Measurements from ENCODE around the gene SYDE1. TPM values are rescaled to one million over a fixed set of nuclear protein-coding genes. Genes with fewer than 3 reads are reported as not detected.

SYDE1 gene
- total RNA-seq, 1 experiment from 2014 or later, result 17.5 TPM

DNA sequence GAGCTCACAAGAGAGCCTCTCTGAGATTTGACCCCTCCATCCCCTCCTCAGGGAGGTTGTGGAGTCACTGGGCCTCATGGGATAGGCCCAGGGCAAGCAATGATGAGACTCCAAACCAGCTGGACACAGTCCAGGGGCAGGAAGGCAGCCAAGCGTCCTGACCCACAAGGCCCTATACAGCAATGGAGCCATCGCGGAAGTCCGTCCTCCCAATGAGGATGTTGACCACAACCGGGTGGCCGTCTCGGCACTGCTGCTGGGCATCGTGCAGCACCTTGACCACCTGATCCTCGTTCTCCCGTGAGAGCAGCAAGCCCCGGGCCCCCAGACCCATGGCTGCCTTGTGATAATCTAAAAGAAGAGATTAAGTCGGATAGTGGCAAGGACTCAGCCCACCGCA, 7.9 kb downstream of the SYDE1 start:
- peak; percentile 36 for DNase-seq
- Histone ChIP-seq H3K36me3 (replicated peaks; ENCODE audit: control insufficient read depth, insufficient read depth, low read length) (peaks cover 47% of the 10 kb centered on the region), H3K27me3 (ENCODE audit: control insufficient read depth, insufficient read depth, low read length) (no peaks in the 10 kb centered on the region), H3K4me3 (ENCODE audit: insufficient read depth, low read depth, low read length) (no peak overlapping the region)

DNA sequence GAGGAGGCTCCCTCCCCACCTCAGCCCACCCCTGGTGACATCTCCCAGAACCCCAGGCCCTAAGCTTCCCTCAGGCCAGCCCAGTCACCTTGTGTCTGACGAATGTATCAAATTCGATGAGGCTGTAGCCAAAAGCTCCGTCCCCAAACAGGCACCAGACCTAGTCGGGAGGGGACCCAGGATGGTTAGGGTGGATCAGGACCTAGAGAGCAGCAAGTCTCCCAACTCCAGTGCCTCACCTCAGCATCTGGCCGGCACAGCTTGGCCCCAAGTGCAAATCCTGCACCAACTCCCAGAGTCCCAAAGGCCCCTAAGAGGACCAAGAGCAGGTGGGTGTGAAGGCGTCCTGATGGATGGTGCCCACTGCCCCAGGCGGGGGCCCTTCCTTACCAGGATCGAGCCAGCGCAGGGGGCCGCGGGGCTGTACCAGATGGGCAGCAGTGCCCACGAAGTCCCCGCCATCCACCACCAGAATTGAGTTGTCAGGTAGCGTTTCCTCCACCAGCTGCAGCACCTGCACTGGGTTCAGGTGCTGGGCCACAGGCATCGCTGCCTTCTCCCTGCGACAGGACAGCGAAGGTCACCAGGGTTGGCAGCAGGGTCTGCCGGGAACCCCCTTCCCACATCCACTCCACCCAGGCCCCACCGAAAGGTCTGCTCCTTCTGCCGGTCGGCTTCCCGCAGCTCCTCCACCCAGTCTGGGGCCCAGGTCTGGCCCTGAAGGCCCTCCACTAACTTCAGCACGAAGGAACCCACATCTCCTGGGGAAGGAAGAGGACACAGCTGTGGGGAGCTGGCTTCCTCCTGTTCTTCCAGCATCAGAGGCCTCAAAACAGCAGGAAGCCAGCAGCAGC, 8.8 kb downstream of the SYDE1 start:
- peak; percentile 37 for DNase-seq
- Histone ChIP-seq H3K27me3 (ENCODE audit: control insufficient read depth, insufficient read depth, low read length) (no peaks in the 10 kb centered on the region), H3K36me3 (replicated peaks; ENCODE audit: control insufficient read depth, insufficient read depth, low read length) (peaks cover 49% of the 10 kb centered on the region), H3K4me3 (ENCODE audit: insufficient read depth, low read depth, low read length) (no peak overlapping the region)

GRCh38 chr19:15116856-15117255, 9.7 kb downstream of the SYDE1 start:
- Histone ChIP-seq H3K27me3 (ENCODE audit: control insufficient read depth, insufficient read depth, low read length) (no peaks in the 10 kb centered on the region), H3K36me3 (replicated peaks; ENCODE audit: control insufficient read depth, insufficient read depth, low read length) (peaks cover 43% of the 10 kb centered on the region), H3K4me3 (ENCODE audit: insufficient read depth, low read depth, low read length) (no peak overlapping the region)
- DNase-seq, result no peak

- peaks cover 39% of the 10 kb centered on the region for H3K36me3 ChIP-seq (replicated peaks; ENCODE audit: control insufficient read depth, insufficient read depth, low read length)
- H3K27me3 ChIP-seq (ENCODE audit: control insufficient read depth, insufficient read depth, low read length), result no peaks in the 10 kb centered on the region
Observed at GRCh38 chr19:15118248-15118647, 11.0 kb downstream of the SYDE1 start.

GRCh38 chr19:15118789-15119494, 11.7 kb downstream of the SYDE1 start:
- Histone ChIP-seq H3K27me3 (ENCODE audit: control insufficient read depth, insufficient read depth, low read length) (no peaks in the 10 kb centered on the region), H3K36me3 (replicated peaks; ENCODE audit: control insufficient read depth, insufficient read depth, low read length) (peaks cover 39% of the 10 kb centered on the region), H3K4me3 (ENCODE audit: insufficient read depth, low read depth, low read length) (no peak overlapping the region)
- peak; percentile 28 for DNase-seq

More at GRCh38 chr19:15118248-15118647, 11.0 kb downstream of the SYDE1 start:
- no peak overlapping the region for H3K4me3 ChIP-seq (ENCODE audit: insufficient read depth, low read depth, low read length)
- DNase-seq, result no peak

DNA sequence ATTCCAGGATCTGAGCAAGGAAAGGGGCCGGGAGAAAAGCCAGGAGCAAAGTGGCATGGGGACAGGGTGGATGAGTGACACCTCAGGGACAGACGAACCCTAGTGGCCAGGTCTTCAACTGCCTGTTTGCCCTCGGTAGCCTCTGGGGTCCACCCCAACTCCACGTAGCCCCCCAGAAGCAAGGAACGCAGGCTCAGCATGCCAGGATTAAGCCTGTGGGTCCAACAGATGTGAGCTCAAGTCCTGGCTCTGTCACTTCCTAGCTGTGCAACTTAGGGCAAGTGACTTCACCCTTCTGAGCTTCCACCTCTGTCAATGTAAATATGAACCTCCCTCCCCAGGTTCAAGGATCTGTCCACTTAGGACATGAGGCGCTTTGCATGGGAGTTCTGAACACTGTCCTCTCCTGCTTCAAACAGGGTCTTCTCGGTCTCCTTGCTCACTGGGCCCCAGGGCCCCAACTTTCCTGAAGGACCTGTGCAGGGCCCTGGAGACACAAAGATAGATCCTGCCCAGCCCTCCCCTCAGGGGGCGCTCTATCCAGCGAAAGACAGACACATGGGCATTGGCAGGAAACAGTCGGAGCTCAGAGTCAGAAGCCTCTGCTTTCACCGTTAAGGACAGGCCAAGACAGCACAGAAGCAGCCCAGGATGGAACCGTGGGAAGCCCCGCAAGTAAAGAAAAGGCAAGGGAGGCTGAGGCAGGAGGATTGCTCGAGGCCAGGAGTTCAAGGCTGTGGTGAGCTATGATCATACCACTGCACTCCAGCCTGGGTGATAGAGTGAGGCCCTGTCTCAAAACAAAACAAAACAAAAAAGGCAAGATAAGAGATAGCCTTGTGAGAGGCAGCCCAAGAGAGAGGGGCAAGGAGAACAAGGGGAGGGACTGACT, 13.2 kb downstream of the SYDE1 start:
- Histone ChIP-seq H3K27me3 (ENCODE audit: control insufficient read depth, insufficient read depth, low read length) (no peaks in the 10 kb centered on the region), H3K4me3 (ENCODE audit: insufficient read depth, low read depth, low read length) (no peak overlapping the region), H3K36me3 (replicated peaks; ENCODE audit: control insufficient read depth, insufficient read depth, low read length) (peaks cover 34% of the 10 kb centered on the region)
- DNase-seq, result peak; percentile 71

DNA sequence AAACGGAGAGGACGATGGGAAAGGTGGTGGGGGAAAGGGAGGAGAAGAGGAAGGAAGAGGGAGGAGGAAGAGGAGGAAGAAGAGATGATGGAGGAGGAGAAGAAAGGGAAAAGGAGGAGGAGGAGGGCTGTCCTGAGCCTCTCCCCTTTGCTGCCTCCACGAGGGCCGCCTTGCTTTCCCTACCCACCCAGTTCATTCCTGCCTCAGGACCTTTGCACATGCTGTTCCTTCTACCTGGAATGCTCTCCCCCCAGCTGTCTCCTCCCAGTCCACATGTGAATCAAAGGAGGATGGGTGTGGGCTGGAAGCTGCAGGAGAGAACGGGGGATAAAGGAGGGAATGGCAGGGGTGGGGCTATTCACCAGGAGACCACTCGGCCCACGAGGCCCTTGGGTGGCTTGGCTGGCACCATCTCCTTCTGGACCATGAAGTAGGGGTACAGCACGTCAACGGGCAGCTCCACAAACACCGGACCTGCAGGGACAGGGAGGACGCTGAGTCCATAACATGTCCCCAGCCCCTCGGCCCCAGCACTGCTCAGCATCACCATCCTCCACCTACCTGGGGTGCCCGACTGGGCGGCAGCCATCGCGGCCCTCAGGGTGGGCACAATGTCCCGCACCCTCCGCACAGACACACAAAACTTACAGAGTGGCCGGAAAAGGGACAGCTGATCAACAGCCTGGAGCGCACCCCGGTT, 15.3 kb downstream of the SYDE1 start:
- DNase-seq, result peak; percentile 28
- Histone ChIP-seq H3K4me3 (ENCODE audit: insufficient read depth, low read depth, low read length) (no peak overlapping the region), H3K27me3 (ENCODE audit: control insufficient read depth, insufficient read depth, low read length) (no peaks in the 10 kb centered on the region), H3K36me3 (replicated peaks; ENCODE audit: control insufficient read depth, insufficient read depth, low read length) (peaks cover 26% of the 10 kb centered on the region)

DNA sequence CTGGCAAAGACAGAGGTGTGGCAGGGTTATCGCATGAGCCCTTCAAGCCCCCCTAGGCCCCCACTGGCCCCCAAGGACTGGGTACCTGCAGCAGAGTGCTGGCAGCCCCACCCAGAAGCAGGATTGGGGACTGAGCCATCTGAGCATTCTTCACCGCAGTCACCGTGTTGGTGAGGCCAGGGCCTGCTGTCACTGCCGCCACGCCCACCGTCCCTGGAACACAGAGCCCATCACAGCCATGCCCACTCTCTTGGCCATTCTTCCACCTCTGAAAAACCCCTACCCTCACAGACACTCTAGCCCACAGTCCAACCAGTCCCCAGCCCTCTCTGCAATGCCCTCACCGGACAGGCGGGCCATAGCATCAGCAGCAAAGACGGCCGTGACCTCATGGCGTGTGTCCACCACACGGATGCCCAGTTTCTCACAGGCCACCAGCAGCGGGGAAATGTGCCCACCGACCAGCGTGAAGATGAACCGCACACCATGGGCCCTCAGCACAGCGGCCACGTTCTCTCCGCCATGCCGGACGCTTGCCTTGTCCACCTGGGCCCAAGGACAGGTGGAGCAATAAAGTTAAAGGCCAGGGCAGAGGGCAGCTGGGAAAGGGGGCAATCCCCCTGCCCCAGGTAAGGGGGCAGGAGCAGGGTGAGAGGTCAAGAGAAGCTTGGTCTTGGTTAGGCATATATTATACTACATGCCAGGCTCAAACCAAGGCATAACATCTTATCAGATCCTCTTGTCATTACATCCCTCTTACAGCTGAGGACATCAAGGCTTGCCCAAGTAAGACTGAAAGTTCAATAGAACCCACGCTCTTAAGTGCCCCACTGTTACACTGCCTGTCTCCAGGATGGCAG, 16.1 kb downstream of the SYDE1 start:
- no peak overlapping the region for H3K4me3 ChIP-seq (ENCODE audit: insufficient read depth, low read depth, low read length)
- no peak for DNase-seq
- peaks cover 21% of the 10 kb centered on the region for H3K36me3 ChIP-seq (replicated peaks; ENCODE audit: control insufficient read depth, insufficient read depth, low read length)
- no peaks in the 10 kb centered on the region; the same call in 1 of the 2 replicates for H3K27me3 ChIP-seq (ENCODE audit: control insufficient read depth, insufficient read depth, low read length)

DNA sequence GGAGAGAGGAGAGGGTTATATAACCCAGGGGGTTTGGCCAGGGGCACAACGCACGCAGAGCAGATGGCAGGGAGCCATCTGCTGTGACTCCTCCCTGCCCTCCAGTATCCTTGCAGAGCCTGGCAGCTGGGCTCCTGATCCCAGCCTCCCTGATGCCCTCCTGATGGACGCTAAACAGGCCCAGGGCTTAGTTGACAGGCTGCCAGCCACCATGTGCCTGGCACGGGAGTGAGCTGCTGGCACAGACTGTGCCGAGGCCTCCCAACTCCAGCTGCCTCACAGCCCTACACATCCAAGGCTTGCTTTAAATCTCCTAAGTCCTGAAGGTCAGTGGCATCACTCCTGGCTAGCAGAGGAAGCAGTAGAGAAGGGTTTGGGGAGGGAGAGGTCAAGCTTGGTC, 16.7 kb downstream of the SYDE1 start:
- no peaks in the 10 kb centered on the region; the same call in 1 of the 2 replicates for H3K27me3 ChIP-seq (ENCODE audit: control insufficient read depth, insufficient read depth, low read length)
- H3K36me3 ChIP-seq (replicated peaks; ENCODE audit: control insufficient read depth, insufficient read depth, low read length), result peaks cover 17% of the 10 kb centered on the region
- DNase-seq, result peak; percentile 30
- no peak overlapping the region for H3K4me3 ChIP-seq (ENCODE audit: insufficient read depth, low read depth, low read length)

DNA sequence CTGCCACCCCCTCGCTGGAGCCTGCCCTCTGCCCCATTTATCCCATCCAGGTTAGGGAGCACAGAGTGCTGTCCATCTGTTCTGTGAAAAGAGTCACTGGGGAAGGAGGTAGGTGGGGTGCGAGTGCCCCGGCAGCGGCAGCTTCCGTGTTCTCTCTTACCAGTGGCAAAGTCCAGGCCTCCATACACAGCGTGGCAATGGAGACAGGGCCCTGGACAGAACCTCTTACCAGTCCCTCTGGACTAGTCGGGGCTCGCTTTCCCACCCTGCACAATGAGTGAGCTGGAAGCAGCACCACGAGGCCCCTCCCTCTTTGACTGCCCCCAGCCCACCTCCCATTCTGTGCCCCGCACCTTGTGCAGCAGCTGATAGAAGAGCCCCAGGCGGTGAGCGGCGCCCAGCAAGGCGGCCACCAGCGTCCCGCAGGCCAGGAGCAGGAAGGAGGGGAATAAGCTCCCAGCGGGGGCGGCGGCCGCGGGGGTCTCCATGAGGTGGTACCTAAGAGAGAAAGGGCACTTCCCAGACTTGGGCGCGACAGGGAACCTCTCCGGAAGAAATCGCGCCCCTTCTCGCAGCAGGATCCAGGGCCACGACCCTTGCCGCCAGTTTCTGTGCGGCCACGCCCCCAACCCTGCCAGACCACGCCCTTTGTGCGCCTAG, 17.5 kb downstream of the SYDE1 start:
- DNase-seq, result peak; percentile 93

GRCh38 chr19:15125232-15126067, 18.2 kb downstream of the SYDE1 start:
- Histone ChIP-seq H3K4me3 (ENCODE audit: insufficient read depth, low read depth, low read length) (peak overlapping the region; percentile 79), H3K36me3 (replicated peaks; ENCODE audit: control insufficient read depth, insufficient read depth, low read length) (peaks cover 6% of the 10 kb centered on the region), H3K27me3 (ENCODE audit: control insufficient read depth, insufficient read depth, low read length) (no peaks in the 10 kb centered on the region; the same call in 1 of the 2 replicates)
- DNase-seq, result peak; percentile 100

More for the DNA sequence above, 17.5 kb downstream of the SYDE1 start:
- peak overlapping the region; percentile 79 for H3K4me3 ChIP-seq (ENCODE audit: insufficient read depth, low read depth, low read length)
- H3K27me3 ChIP-seq (ENCODE audit: control insufficient read depth, insufficient read depth, low read length), result no peaks in the 10 kb centered on the region; the same call in 1 of the 2 replicates
- peaks cover 12% of the 10 kb centered on the region for H3K36me3 ChIP-seq (replicated peaks; ENCODE audit: control insufficient read depth, insufficient read depth, low read length)

Data from H7 (cell line).